Fibroblast of skin of back (primary cell): ENCODE results near the gene TCF15. TPM values are rescaled to one million over a fixed set of nuclear protein-coding genes. Genes with fewer than 3 reads are reported as not detected.

Source experiments
- DNase-seq: peaks from one replicate; pipeline ENCODE4 v3.0.0-alpha.2; 2013
- polyA plus RNA-seq, 2 experiments: library from polyadenylated mRNA; unstranded; fragments of 120-200 nt; gene quantifications; one replicate each; pipeline ENCODE4 v1.2.1, GENCODE V29; 2013; ENCODE audit not compliant: insufficient read length in 2 of 2

Gene TCF15
- 0.13 TPM for polyA plus RNA-seq (2013, experiment 1 of 2; ENCODE audit: insufficient read length)
- not detected for polyA plus RNA-seq (2013, experiment 2 of 2; ENCODE audit: insufficient read length)

- peak; percentile 56 for DNase-seq
These were observed at the start of gene TCF15 for GRCh38 chr20:610130-611046. TSS of gene TCF15 (minus strand) at chr20:610309. CDS start at chr20:610237, 72 bp downstream.

- DNase-seq, result peak; percentile 49
These were observed 48.7 kb upstream of the TCF15 start for GRCh38 chr20:658731-659291.

- DNase-seq, result no peak
These were observed 48.1 kb upstream of the TCF15 start for GRCh38 chr20:658202-658601.

- no peak for DNase-seq
These were observed 45.9 kb upstream of the TCF15 start for GRCh38 chr20:655726-656624.

GRCh38 chr20:654417-654750 is 44.3 kb upstream of the TCF15 start:
- DNase-seq, result no peak

GRCh38 chr20:653590-654416 is 43.7 kb upstream of the TCF15 start:
- no peak for DNase-seq

GRCh38 chr20:653110-653589 is 43.0 kb upstream of the TCF15 start, which contains the start of gene SRXN1:
TSS of gene SRXN1 (minus strand) at chr20:653200. CDS start at chr20:653185, 15 bp downstream.
- DNase-seq, result peak; percentile 93

GRCh38 chr20:652615-653109 is 42.6 kb upstream of the TCF15 start:
- DNase-seq, result peak; percentile 39

- DNase-seq, result no peak
These were observed 41.9 kb upstream of the TCF15 start for GRCh38 chr20:651713-652614.

- no peak for DNase-seq
These were observed 40.8 kb upstream of the TCF15 start for GRCh38 chr20:650954-651353.

- DNase-seq, result no peak
These were observed 40.2 kb upstream of the TCF15 start for GRCh38 chr20:650281-650680.

GRCh38 chr20:647479-648019 is 37.4 kb upstream of the TCF15 start:
- DNase-seq, result no peak

GRCh38 chr20:646868-647233 is 36.7 kb upstream of the TCF15 start:
- no peak for DNase-seq

- no peak for DNase-seq
These were observed 36.2 kb upstream of the TCF15 start for GRCh38 chr20:646107-646867.

GRCh38 chr20:645318-646106 is 35.4 kb upstream of the TCF15 start:
- peak; percentile 48 for DNase-seq

GRCh38 chr20:644692-645317 is 34.7 kb upstream of the TCF15 start:
- no peak for DNase-seq

- no peak for DNase-seq
These were observed 32.5 kb upstream of the TCF15 start for GRCh38 chr20:642398-643174.
